GM19099 (cell line): ENCODE data around the gene PFN4.

ENCODE experiments used
- POLR2A ChIP-seq: IDR thresholded peaks from 3 replicates; pipeline ENCODE4 v1.6.1; 2011; ENCODE audit warnings: low read depth; ENCODE audit not compliant: insufficient read length; ENCODE audit errors: extremely low read depth

Gene PFN4

GRCh38 chr2:24122366-24123194 is 554 bp downstream of the PFN4 start:
- TF ChIP-seq POLR2A: no peak

DNA sequence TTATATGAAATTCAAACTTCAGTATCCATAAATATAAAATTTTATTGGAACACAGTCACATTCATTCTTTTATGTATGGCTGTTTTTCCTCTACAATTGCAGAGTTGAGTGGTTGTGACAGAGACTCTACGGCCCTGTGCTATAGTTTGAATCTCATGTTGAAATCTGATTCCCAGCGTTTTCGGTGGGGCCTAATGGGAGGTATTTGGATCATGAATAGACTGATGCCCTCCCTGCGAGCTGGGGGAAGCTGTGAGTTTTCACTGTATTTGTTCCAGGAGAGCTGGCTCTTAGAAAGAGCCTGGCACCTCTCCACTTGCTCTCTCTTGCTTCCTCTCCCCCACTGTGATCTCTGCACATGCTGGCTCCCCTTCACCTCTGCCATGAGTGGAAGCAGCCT is 1.7 kb downstream of the PFN4 start:
- TF ChIP-seq POLR2A: no peak

DNA sequence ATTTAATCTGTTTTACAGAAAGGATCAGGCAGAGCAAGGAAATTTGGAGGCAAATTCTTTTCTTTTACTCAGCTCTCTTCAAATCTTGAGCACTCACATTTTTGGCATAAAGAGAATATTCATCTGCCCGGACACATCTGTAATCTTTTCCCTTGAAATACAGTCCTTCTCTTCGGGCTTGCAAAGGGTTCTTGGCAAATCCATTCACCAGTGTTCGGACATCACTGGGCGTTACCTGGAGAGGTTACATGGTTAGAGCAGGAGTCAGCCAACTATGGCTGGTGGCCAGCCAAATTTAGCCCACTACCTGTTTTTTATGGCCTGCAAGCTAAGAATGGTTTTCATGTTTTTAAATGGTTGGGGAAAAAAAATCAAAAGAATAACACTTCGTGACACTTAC is 2.1 kb downstream of the PFN4 start:
- TF ChIP-seq POLR2A: no peak

DNA sequence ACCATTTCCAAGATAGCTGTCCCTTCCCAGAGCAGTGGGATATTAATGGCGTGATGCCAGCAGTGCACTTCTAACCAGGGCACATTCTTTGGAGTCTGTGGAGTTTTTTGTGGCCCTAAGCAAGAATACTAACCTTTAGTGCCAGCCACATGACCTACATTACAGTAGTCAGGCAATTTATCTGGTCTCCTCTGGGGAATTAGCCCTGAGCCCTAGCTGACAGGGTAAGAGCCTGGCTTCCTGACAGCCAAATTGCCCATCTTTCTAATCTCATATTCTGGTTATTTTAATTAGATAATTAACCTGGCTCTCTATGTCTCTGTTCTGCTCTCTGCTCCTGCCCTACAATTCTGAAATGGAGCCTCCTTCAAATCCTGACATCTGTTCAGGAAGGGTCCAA is 5.2 kb downstream of the PFN4 start:
- no peak for TF ChIP-seq POLR2A

- TF ChIP-seq POLR2A: no peak
Measured at GRCh38 chr2:24115057-24115456, 8.1 kb downstream of the PFN4 start.

DNA sequence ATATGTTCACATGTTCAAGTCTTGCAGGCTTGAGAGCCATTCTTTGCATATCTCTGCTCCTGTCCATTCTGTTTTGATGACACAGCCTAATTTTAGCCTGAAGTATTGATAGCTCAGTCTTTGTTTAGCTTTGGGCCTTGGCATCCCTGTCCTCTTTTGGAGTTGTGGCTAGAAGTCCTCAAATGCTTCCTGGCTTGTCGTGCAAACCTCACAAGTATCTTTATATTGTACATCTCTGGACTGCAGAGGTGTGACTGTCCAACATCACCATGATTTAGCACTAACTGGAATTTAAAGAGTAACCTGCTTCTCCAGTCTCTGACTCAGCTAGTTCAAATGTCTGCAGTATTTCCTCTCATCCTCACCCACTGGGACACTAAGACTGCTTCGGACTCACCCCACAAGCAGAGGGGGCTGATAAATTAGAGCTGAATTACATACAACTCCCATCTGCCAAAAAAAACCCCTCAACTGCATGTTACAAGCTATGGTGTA is 11.7 kb downstream of the PFN4 start:
- TF ChIP-seq POLR2A: no peak

DNA sequence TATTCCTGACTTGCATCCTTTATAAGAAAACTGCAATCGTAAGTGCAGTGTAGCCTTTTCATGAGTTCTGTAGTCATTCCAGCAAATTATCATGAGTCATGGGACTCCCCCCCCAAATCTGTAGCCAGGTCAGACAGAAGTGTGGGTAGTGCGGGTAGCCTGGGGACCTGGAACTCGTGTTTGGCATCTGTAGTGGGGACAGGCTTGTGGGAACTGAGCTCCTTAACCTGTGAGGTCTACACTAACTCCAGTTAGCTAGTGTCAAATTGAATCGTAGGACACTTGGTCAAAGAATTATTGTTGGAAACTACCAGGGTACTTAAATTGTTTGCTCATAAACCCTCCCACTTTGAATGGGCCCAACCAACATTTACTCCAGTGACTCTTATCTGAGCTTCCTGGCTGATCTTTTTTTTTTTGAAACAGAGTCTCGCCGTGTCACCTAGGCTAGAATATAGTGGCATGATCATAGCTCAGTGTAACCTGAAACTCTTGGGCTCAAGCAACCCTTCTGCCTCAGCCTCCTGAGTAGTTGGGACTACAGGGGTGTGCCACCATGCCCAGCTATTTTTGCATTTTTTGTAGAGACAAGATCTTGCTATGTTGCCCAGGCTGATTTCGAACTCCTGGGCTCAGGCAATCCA is 12.4 kb downstream of the PFN4 start:
- TF ChIP-seq POLR2A: no peak

GRCh38 chr2:24107336-24107735 is 15.8 kb downstream of the PFN4 start:
- no peak for TF ChIP-seq POLR2A

DNA sequence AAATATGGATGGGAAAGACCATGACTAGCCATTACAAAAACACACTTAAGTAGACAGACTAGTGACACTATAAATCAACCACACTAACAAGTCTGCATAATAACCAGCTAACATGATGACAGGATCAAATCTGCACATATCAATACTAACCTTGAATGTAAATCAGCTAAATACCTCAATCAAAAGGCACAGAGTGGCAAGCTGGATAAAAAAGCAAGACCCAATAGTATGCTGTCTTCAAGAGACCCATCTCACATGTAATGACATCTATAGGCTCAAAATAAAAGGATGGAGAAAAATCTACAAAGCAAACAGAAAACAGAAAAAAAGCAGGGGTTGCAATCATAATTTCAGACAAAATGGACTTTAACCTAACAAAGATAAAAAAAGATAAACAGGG is 16.3 kb downstream of the PFN4 start:
- no peak for TF ChIP-seq POLR2A

- no peak for TF ChIP-seq POLR2A
Measured at GRCh38 chr2:24105816-24106215, 17.3 kb downstream of the PFN4 start.

- TF ChIP-seq POLR2A: no peak
Measured at GRCh38 chr2:24104906-24105305, 18.2 kb downstream of the PFN4 start.

DNA sequence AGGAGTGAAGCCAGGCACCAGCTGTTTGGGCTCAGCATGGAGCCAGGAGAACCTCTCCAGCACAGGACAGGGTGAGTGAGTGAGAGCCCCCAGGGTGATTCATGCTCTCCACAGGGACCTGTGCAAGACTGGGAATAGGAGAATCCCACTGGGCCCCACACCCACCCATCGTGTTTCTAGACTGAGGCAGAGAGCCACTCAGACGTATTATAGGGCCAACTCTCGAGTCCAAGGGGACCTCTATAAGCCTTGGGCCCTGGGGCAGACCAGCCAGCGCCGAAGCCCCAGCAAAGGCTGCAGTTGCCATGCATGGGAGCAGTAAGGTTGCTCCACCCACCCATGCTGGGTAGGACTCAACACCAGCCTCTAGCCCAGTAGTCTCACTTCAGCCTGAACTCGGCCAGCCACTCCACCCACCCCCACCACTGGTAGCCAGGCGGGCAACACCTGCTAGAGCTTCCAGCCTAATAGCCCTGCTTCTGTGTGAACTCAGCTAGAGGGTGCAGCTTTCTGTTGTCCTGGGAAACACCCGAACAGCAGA is 19.0 kb downstream of the PFN4 start:
- TF ChIP-seq POLR2A: no peak

- no peak for TF ChIP-seq POLR2A
Measured at GRCh38 chr2:24102677-24103076, 20.5 kb downstream of the PFN4 start.

DNA sequence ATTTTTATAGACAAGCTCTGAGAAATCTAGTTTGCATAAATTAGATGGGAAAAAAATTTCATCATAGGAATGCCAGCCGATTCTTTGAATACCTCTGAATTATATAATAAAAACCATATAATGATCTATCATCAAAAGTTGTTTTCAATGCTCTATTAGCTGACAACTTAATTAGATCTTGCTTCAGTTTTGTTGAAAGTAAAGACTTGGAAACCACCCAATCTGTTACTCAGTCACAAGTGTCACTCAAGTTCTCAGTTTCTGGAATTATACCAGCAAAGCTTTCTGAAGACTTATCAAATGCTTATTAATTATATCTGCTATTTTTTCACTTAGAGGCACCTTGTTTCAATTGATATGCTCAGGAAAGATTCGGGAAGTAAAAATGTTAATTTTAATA is 21.1 kb downstream of the PFN4 start:
- no peak for TF ChIP-seq POLR2A

DNA sequence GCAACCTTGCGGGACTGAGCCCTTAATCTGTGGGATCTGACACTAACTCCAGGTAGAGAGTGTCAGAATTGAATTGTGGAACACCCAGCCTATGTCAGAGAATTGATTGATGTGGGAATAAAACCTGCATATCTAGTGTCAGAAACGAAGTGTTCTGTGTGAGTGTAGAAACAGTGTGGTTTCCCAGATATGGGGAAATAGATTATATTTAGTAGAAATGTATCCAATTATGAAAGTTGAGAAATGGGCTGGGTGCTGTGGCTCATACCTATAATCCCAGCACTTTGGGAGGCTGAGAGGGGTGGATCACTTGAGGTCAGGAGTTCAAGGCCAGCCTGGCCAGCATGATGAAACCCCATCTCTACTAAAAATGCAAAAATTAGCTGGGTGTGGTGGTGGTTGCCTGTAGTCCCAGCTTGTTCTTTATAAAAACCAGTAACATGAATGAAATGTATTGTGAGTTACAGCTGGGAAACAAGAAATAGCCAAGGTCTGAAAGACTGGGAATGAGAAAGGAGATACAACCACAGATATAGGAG is 34.2 kb downstream of the PFN4 start:
- TF ChIP-seq POLR2A: no peak

DNA sequence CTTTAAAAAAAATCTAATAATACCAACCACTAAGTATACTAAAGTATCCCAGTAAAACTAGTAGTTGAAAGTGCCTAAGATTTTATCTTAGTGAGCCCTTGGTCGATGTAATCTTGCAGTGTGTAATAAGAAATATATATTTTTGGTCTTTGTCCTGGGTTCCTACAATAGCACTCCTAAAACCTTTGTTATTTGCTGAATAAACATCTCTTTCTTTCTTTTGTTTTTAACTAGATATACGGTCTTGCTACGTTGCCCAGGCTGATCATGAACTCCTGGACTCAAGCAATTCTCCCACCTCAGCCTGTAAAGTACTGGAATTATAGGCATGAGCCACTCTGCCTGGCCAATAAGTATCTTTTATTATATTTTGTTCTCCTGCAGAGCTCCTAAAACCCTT is 36.1 kb downstream of the PFN4 start:
- TF ChIP-seq POLR2A: no peak

DNA sequence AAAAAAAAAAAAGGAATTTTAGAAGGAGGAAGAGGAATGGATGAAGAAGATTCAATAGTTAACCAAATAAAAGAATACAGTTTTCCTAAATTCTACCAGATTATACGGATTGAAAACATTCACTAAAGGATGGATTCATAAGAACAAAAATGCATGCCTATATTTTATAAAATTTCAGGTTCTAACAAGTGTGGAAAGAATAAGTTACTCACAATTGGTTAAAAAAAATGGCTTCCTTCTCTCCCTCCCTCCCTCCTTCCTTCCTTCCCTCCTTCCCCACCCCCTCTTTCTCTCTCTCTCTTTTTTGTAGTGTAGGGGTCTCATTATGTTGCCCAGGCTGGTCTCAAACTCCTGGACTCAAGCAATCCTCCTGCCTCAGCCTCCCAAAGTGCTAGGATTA is 36.9 kb downstream of the PFN4 start:
- TF ChIP-seq POLR2A: no peak

GRCh38 chr2:24085200-24085489 is 38.0 kb downstream of the PFN4 start:
- TF ChIP-seq POLR2A: no peak
